B cell (primary cell): Measurements from ENCODE around the gene ADCY3. TPM values are rescaled to one million over a fixed set of nuclear protein-coding genes. Genes with fewer than 3 reads are reported as not detected.

ENCODE experiments used
- ATAC-seq: fragments of 200-7000 bp; cut with Tn5 transposase; one replicate; pipeline ENCODE4 v1.10.0; 2021; ENCODE audit warnings: low read depth, mild to moderate bottlenecking, moderate number of reproducible peaks, moderate library complexity
- CTCF ChIA-PET: fragments of 350-600 bp; sonication (Branson Sonifier 250); formaldehyde crosslinking; loops from one replicate; lab custom pipeline; 2021; ENCODE audit warnings: antibody characterized with exemption, inconsistent platforms; lab: Charles Lee
- POLR2A ChIA-PET: fragments of 350-600 bp; sonication (Branson Sonifier 250); formaldehyde crosslinking; loops from one replicate; lab custom pipeline; 2021; ENCODE audit warnings: antibody characterized with exemption; lab: Charles Lee
- DNase-seq: peaks from one replicate; pipeline ENCODE4 v3.0.0; 2013
- H2AFZ ChIP-seq: 2 replicates; pipeline ENCODE4 v1.6.1; 2012; ENCODE audit warnings: mild to moderate bottlenecking, low read depth, low read length; ENCODE audit not compliant: insufficient read depth, poor library complexity, severe bottlenecking
- H3K27ac ChIP-seq, 2 donors: 1 replicate in 1 of 2; 2 replicates in 1 of 2; pipeline ENCODE4 v1.5.1; 2012 to 2013; ENCODE audit warnings: low read length in 2 of 2, mild to moderate bottlenecking in 2 of 2, moderate library complexity in 1 of 2
- H3K27me3 ChIP-seq, 4 experiments: fragments of 200-600 bp in 1 of 4; sonication (generic) in 1 of 4; replicated peaks in 1 of 4; 1 replicate in 2 of 4; 2 replicates in 2 of 4; pipeline versions ENCODE4 v1.6.1 to v1.7.0; 2013 to 2016; ENCODE audit warnings: low read length in 3 of 4, mild to moderate bottlenecking in 2 of 4, mixed read lengths in 1 of 4, moderate library complexity in 1 of 4; ENCODE audit not compliant: insufficient read depth in 4 of 4, control insufficient read depth in 3 of 4; ENCODE audit errors: control extremely low read depth in 1 of 4
- H3K36me3 ChIP-seq, 2 experiments: replicated peaks in 1 of 2; 1 replicate in 1 of 2; 2 replicates in 1 of 2; pipeline versions ENCODE4 v1.6.1 to v1.7.1; 2013; ENCODE audit warnings: low read length in 1 of 2; ENCODE audit not compliant: insufficient read depth in 2 of 2, control insufficient read depth in 1 of 2; ENCODE audit errors: control extremely low read depth in 1 of 2, extremely low read depth in 1 of 2
- H3K4me1 ChIP-seq, 2 donors: fragments of 200-600 bp in 1 of 2; sonication (generic) in 1 of 2; 1 replicate in 1 of 2; 2 replicates in 1 of 2; pipeline versions ENCODE4 v1.5.1 to v1.6.1; 2013 to 2017; ENCODE audit warnings: low read length in 2 of 2; ENCODE audit not compliant: control insufficient read depth in 2 of 2, insufficient read depth in 2 of 2
- H3K4me2 ChIP-seq: replicated peaks from 2 replicates; pipeline ENCODE3; 2012; ENCODE audit warnings: mild to moderate bottlenecking, low read depth, low read length; ENCODE audit not compliant: poor library complexity, severe bottlenecking
- H3K4me3 ChIP-seq, 5 experiments: fragments of 200-600 bp in 1 of 5; sonication (generic) in 1 of 5; 1 replicate in 3 of 5; 2 replicates in 2 of 5; pipeline versions ENCODE4 v1.5.1 to v1.7.0; 2011 to 2016; ENCODE audit warnings: low read length in 4 of 5, mild to moderate bottlenecking in 4 of 5, low read depth in 2 of 5, control low read depth in 1 of 5, moderate library complexity in 1 of 5; ENCODE audit not compliant: insufficient read depth in 1 of 5; ENCODE audit errors: control extremely low read depth in 1 of 5, extremely low read depth in 1 of 5
- H3K79me2 ChIP-seq: fragments of 200-600 bp; sonication (generic); one replicate; pipeline ENCODE4 v1.6.0; 2016; ENCODE audit warnings: low read length; ENCODE audit not compliant: control insufficient read depth, insufficient read depth
- H3K9ac ChIP-seq: fragments of 200-600 bp; sonication (generic); 2 replicates; pipeline ENCODE4 v1.6.1; 2017; ENCODE audit warnings: mild to moderate bottlenecking, low read length, moderate library complexity
- H3K9me3 ChIP-seq, 3 donors: one replicate each; pipeline versions ENCODE4 v1.6.1 to v1.7.1; 2013; ENCODE audit warnings: low read length in 2 of 3; ENCODE audit not compliant: control insufficient read depth in 2 of 3, insufficient read depth in 1 of 3; ENCODE audit errors: control extremely low read depth in 1 of 3
- H4K20me1 ChIP-seq: 2 replicates; pipeline ENCODE4 v1.6.0; 2012; ENCODE audit warnings: mild to moderate bottlenecking, low read length; ENCODE audit not compliant: insufficient read depth, control insufficient read depth, poor library complexity, severe bottlenecking
- H3K27ac Mint-ChIP-seq: one replicate; pipeline ENCODE4 v1.8.0; 2021; ENCODE audit warnings: mixed read lengths
- H3K27me3 Mint-ChIP-seq: one replicate; pipeline ENCODE4 v1.8.0; 2021; ENCODE audit warnings: mixed read lengths
- H3K4me1 Mint-ChIP-seq: one replicate; pipeline ENCODE4 v1.8.0; 2021; ENCODE audit warnings: mixed read lengths
- H3K4me3 Mint-ChIP-seq: one replicate; pipeline ENCODE4 v1.8.0; 2021; ENCODE audit warnings: mixed read lengths
- H3K9me3 Mint-ChIP-seq: one replicate; pipeline ENCODE4 v1.8.0; 2022; ENCODE audit warnings: mixed read lengths; ENCODE audit not compliant: insufficient read depth
- CTCF ChIP-seq: fragments of 200-600 bp; IDR thresholded peaks from one replicate; pipeline ENCODE4 v1.8.0; 2022; ENCODE audit warnings: antibody characterized with exemption, mild to moderate bottlenecking
- EZH2 ChIP-seq: IDR thresholded peaks from 2 replicates; pipeline ENCODE4 v1.6.1; 2012; ENCODE audit warnings: borderline replicate concordance, low read depth, mild to moderate bottlenecking, moderate library complexity, low read length; ENCODE audit not compliant: insufficient read depth, poor library complexity, severe bottlenecking
- WGBS: methylation state at CpG from one replicate; pipeline ENCODE4 v1.1.5; 2013; ENCODE audit warnings: missing lambda C conversion rate; ENCODE audit not compliant: insufficient coverage; 5-methylcytosine and 5-hydroxymethylcytosine counted together
- intact Hi-C: fragments of 100-400 bp; cut with micrococcal nuclease; formaldehyde crosslinking; loops from one replicate; pipeline ENCODE4 v1.10.0; 2022
- polyA plus RNA-seq: library from polyadenylated mRNA; depleted of rRNA; stranded (reverse); fragments of >200 nt; gene quantifications from 2 replicates; pipeline ENCODE4 v1.2.3, GENCODE V29; 2012
- total RNA-seq, 2 donors: library from RNA; stranded (reverse); fragments of 120-200 nt in 1 of 2; gene quantifications; 1 replicate in 1 of 2; 2 replicates in 1 of 2; pipeline versions ENCODE4 v1.2.3 to v1.2.4, GENCODE V29; 2013 to 2022

Gene ADCY3
- total and polyA plus RNA-seq, 2 donors (not counting 1 experiment from before 2014, with no cell fraction given) = 48.4 to 73.0 TPM

GRCh38 chr2:24899361-24899910 is 20.6 kb downstream of the ADCY3 start:
- no peaks in the 10 kb centered on the region for H3K36me3 ChIP-seq
- no peaks in the 10 kb centered on the region for H3K4me1 Mint-ChIP-seq
- no peaks in the 10 kb centered on the region for H4K20me1 ChIP-seq
- no peaks in the 10 kb centered on the region for H3K27me3 ChIP-seq
- 69% methylated on average over 5 of the region's 7 CpGs for WGBS
- no peak overlapping the region for H3K9ac ChIP-seq
- ChIA-PET CTCF (no interaction called here), POLR2A (no interaction called here)
- H3K9me3 ChIP-seq = peaks cover 2 to 21% (median 11%) of the 10 kb centered on the region in 3 donors
- no peak overlapping the region for H3K4me3 ChIP-seq
- ATAC-seq (no peak), DNase-seq (no peak)
- no peak overlapping the region for H3K27ac Mint-ChIP-seq
- no peaks in the 10 kb centered on the region for H3K4me1 ChIP-seq
- no peaks in the 10 kb centered on the region for H3K79me2 ChIP-seq
- H3K4me2 ChIP-seq = no peak overlapping the region
- no peak overlapping the region for H3K4me3 Mint-ChIP-seq
- no peaks in the 10 kb centered on the region for H3K27me3 Mint-ChIP-seq
- intact Hi-C loops = no loop called here
- H3K27ac ChIP-seq = no peak overlapping the region
- TF ChIP-seq EZH2 (no peak), CTCF (no peak)
- no peak overlapping the region for H2AFZ ChIP-seq
- H3K9me3 Mint-ChIP-seq = peaks cover 4% of the 10 kb centered on the region

- no peaks in the 10 kb centered on the region for H4K20me1 ChIP-seq
- H3K4me2 ChIP-seq = no peak overlapping the region
- DNase-seq (no peak), ATAC-seq (no peak)
- H3K9me3 ChIP-seq = peaks cover 3 to 29% (median 17%) of the 10 kb centered on the region in 3 donors
- H2AFZ ChIP-seq = no peak overlapping the region
- no peaks in the 10 kb centered on the region for H3K4me1 Mint-ChIP-seq
- no peaks in the 10 kb centered on the region for H3K27me3 ChIP-seq
- no peak overlapping the region for H3K9ac ChIP-seq
- intact Hi-C loops = no loop called here
- H3K4me3 Mint-ChIP-seq = no peak overlapping the region
- no peak overlapping the region for H3K4me3 ChIP-seq
- H3K36me3 ChIP-seq = no peaks in the 10 kb centered on the region
- H3K27ac Mint-ChIP-seq = no peak overlapping the region
- ChIA-PET POLR2A (no interaction called here), CTCF (no interaction called here)
- H3K79me2 ChIP-seq = no peaks in the 10 kb centered on the region
- peaks cover 4% of the 10 kb centered on the region for H3K9me3 Mint-ChIP-seq
- no peak overlapping the region for H3K27ac ChIP-seq
- no peaks in the 10 kb centered on the region for H3K4me1 ChIP-seq
- TF ChIP-seq CTCF (no peak), EZH2 (no peak)
- H3K27me3 Mint-ChIP-seq = no peaks in the 10 kb centered on the region
- 96% methylated on average over 24 of the region's 30 CpGs for WGBS
These were observed 21.6 kb downstream of the ADCY3 start for GRCh38 chr2:24898122-24899109.
